Measurements from ENCODE around the gene H2BK1.
A peak's percentile ranks its signal among the peaks of the same experiment; 100 is the strongest.

H2BK1 gene

GRCh38 chr7:151232091-151232916 lies 22.0 kb upstream of the H2BK1 start, which contains the start of gene CHPF2:
Gene CHPF2, plus strand, starts transcription at chr7:151232483. Its CDS starts 1,529 bp downstream, at chr7:151234012.
- Histone ChIP-seq H3K9me3 (ENCODE audit: control insufficient read depth, low read length) (no peaks in the 10 kb centered on the region), H3K4me1 (ENCODE audit: control insufficient read depth, insufficient read depth, low read length, poor library complexity, severe bottlenecking) (peaks cover 17% of the 10 kb centered on the region), H3K36me3 (ENCODE audit: control insufficient read depth, insufficient read depth, low read length) (peaks cover 25% of the 10 kb centered on the region), H3K27me3 (replicated peaks; ENCODE audit: control insufficient read depth, insufficient read depth, low read length, poor library complexity, severe bottlenecking) (no peaks in the 10 kb centered on the region), H3K27ac (ENCODE audit: insufficient read depth, low read length, poor library complexity, severe bottlenecking) (peak within 1 kb of the TSS; percentile 73), H3K4me3 (ENCODE audit: insufficient read depth, low read depth, low read length, poor library complexity, severe bottlenecking) (peak within 1 kb of the TSS; percentile 98)
- peak; percentile 78 to 84 (median 81) for DNase-seq

- H3K36me3 ChIP-seq (ENCODE audit: control insufficient read depth, insufficient read depth, low read length) = peaks cover 14% of the 10 kb centered on the region
- H3K27ac ChIP-seq (ENCODE audit: insufficient read depth, low read length, poor library complexity, severe bottlenecking) = no peak overlapping the region
- H3K27me3 ChIP-seq (replicated peaks; ENCODE audit: control insufficient read depth, insufficient read depth, low read length, poor library complexity, severe bottlenecking) = no peaks in the 10 kb centered on the region
- DNase-seq = no peak
- H3K4me1 ChIP-seq (ENCODE audit: control insufficient read depth, insufficient read depth, low read length, poor library complexity, severe bottlenecking) = peaks cover 24% of the 10 kb centered on the region
- no peaks in the 10 kb centered on the region for H3K9me3 ChIP-seq (ENCODE audit: control insufficient read depth, low read length)
- H3K4me3 ChIP-seq (ENCODE audit: insufficient read depth, low read depth, low read length, poor library complexity, severe bottlenecking) = no peak overlapping the region
These were observed 20.8 kb upstream of the H2BK1 start for GRCh38 chr7:151231080-151231479.

- Histone ChIP-seq H3K36me3 (ENCODE audit: control insufficient read depth, insufficient read depth, low read length) (peaks cover 6% of the 10 kb centered on the region), H3K4me3 (ENCODE audit: insufficient read depth, low read depth, low read length, poor library complexity, severe bottlenecking) (no peak overlapping the region), H3K9me3 (ENCODE audit: control insufficient read depth, low read length) (no peaks in the 10 kb centered on the region), H3K27ac (ENCODE audit: insufficient read depth, low read length, poor library complexity, severe bottlenecking) (no peak overlapping the region), H3K27me3 (replicated peaks; ENCODE audit: control insufficient read depth, insufficient read depth, low read length, poor library complexity, severe bottlenecking) (no peaks in the 10 kb centered on the region), H3K4me1 (ENCODE audit: control insufficient read depth, insufficient read depth, low read length, poor library complexity, severe bottlenecking) (peaks cover 26% of the 10 kb centered on the region)
- DNase-seq = no peak
These were observed 19.0 kb upstream of the H2BK1 start for GRCh38 chr7:151229249-151229648.

- Histone ChIP-seq H3K4me3 (ENCODE audit: insufficient read depth, low read depth, low read length, poor library complexity, severe bottlenecking) (peak overlapping the region; percentile 69), H3K27ac (ENCODE audit: insufficient read depth, low read length, poor library complexity, severe bottlenecking) (no peak overlapping the region), H3K9me3 (ENCODE audit: control insufficient read depth, low read length) (no peaks in the 10 kb centered on the region), H3K27me3 (replicated peaks; ENCODE audit: control insufficient read depth, insufficient read depth, low read length, poor library complexity, severe bottlenecking) (no peaks in the 10 kb centered on the region), H3K36me3 (ENCODE audit: control insufficient read depth, insufficient read depth, low read length) (peaks cover 16% of the 10 kb centered on the region), H3K4me1 (ENCODE audit: control insufficient read depth, insufficient read depth, low read length, poor library complexity, severe bottlenecking) (peaks cover 16% of the 10 kb centered on the region)
- no peak for DNase-seq
These were observed 18.0 kb upstream of the H2BK1 start for GRCh38 chr7:151228024-151228866.

- Histone ChIP-seq H3K36me3 (ENCODE audit: control insufficient read depth, insufficient read depth, low read length) (peaks cover 26% of the 10 kb centered on the region), H3K27me3 (replicated peaks; ENCODE audit: control insufficient read depth, insufficient read depth, low read length, poor library complexity, severe bottlenecking) (no peaks in the 10 kb centered on the region), H3K4me1 (ENCODE audit: control insufficient read depth, insufficient read depth, low read length, poor library complexity, severe bottlenecking) (peaks cover 15% of the 10 kb centered on the region), H3K27ac (ENCODE audit: insufficient read depth, low read length, poor library complexity, severe bottlenecking) (peak within 1 kb of the TSS; percentile 81), H3K9me3 (ENCODE audit: control insufficient read depth, low read length) (no peaks in the 10 kb centered on the region), H3K4me3 (ENCODE audit: insufficient read depth, low read depth, low read length, poor library complexity, severe bottlenecking) (peak within 1 kb of the TSS; percentile 69)
- peak; percentile 92 to 97 (median 96) for DNase-seq
These were observed 16.8 kb upstream of the H2BK1 start, which contains the start of gene ABCF2 for GRCh38 chr7:151226875-151227782. Gene ABCF2, minus strand, starts transcription at chr7:151227205. Its CDS starts 747 bp downstream, at chr7:151226458.

GRCh38 chr7:151226560-151226874 lies 16.2 kb upstream of the H2BK1 start:
- no peaks in the 10 kb centered on the region for H3K9me3 ChIP-seq (ENCODE audit: control insufficient read depth, low read length)
- DNase-seq = no peak
- H3K36me3 ChIP-seq (ENCODE audit: control insufficient read depth, insufficient read depth, low read length) = peaks cover 32% of the 10 kb centered on the region
- peaks cover 11% of the 10 kb centered on the region for H3K4me1 ChIP-seq (ENCODE audit: control insufficient read depth, insufficient read depth, low read length, poor library complexity, severe bottlenecking)
- peak overlapping the region; percentile 81 for H3K27ac ChIP-seq (ENCODE audit: insufficient read depth, low read length, poor library complexity, severe bottlenecking)
- H3K27me3 ChIP-seq (replicated peaks; ENCODE audit: control insufficient read depth, insufficient read depth, low read length, poor library complexity, severe bottlenecking) = no peaks in the 10 kb centered on the region
- peak overlapping the region; percentile 69 for H3K4me3 ChIP-seq (ENCODE audit: insufficient read depth, low read depth, low read length, poor library complexity, severe bottlenecking)

- Histone ChIP-seq H3K27ac (ENCODE audit: insufficient read depth, low read length, poor library complexity, severe bottlenecking) (peak overlapping the region; percentile 81), H3K9me3 (ENCODE audit: control insufficient read depth, low read length) (no peaks in the 10 kb centered on the region), H3K27me3 (replicated peaks; ENCODE audit: control insufficient read depth, insufficient read depth, low read length, poor library complexity, severe bottlenecking) (no peaks in the 10 kb centered on the region), H3K4me1 (ENCODE audit: control insufficient read depth, insufficient read depth, low read length, poor library complexity, severe bottlenecking) (peaks cover 11% of the 10 kb centered on the region), H3K4me3 (ENCODE audit: insufficient read depth, low read depth, low read length, poor library complexity, severe bottlenecking) (peak overlapping the region; percentile 69), H3K36me3 (ENCODE audit: control insufficient read depth, insufficient read depth, low read length) (peaks cover 36% of the 10 kb centered on the region)
- DNase-seq = no peak
These were observed 15.7 kb upstream of the H2BK1 start for GRCh38 chr7:151225948-151226510.

- Histone ChIP-seq H3K36me3 (ENCODE audit: control insufficient read depth, insufficient read depth, low read length) (peaks cover 56% of the 10 kb centered on the region), H3K9me3 (ENCODE audit: control insufficient read depth, low read length) (no peaks in the 10 kb centered on the region), H3K27ac (ENCODE audit: insufficient read depth, low read length, poor library complexity, severe bottlenecking) (no peak overlapping the region), H3K4me1 (ENCODE audit: control insufficient read depth, insufficient read depth, low read length, poor library complexity, severe bottlenecking) (peaks cover 11% of the 10 kb centered on the region), H3K27me3 (replicated peaks; ENCODE audit: control insufficient read depth, insufficient read depth, low read length, poor library complexity, severe bottlenecking) (no peaks in the 10 kb centered on the region), H3K4me3 (ENCODE audit: insufficient read depth, low read depth, low read length, poor library complexity, severe bottlenecking) (no peak overlapping the region)
- DNase-seq = no peak
These were observed 13.4 kb upstream of the H2BK1 start for GRCh38 chr7:151223728-151224127.

GRCh38 chr7:151218170-151218569 lies 7.9 kb upstream of the H2BK1 start:
- Histone ChIP-seq H3K27ac (ENCODE audit: insufficient read depth, low read length, poor library complexity, severe bottlenecking) (no peak overlapping the region), H3K36me3 (ENCODE audit: control insufficient read depth, insufficient read depth, low read length) (peaks cover 92% of the 10 kb centered on the region)

More at GRCh38 chr7:151218170-151218569, 7.9 kb upstream of the H2BK1 start:
- Histone ChIP-seq H3K4me3 (ENCODE audit: insufficient read depth, low read depth, low read length, poor library complexity, severe bottlenecking) (no peak overlapping the region), H3K9me3 (ENCODE audit: control insufficient read depth, low read length) (no peaks in the 10 kb centered on the region), H3K27me3 (replicated peaks; ENCODE audit: control insufficient read depth, insufficient read depth, low read length, poor library complexity, severe bottlenecking) (no peaks in the 10 kb centered on the region), H3K4me1 (ENCODE audit: control insufficient read depth, insufficient read depth, low read length, poor library complexity, severe bottlenecking) (no peaks in the 10 kb centered on the region)
- no peak for DNase-seq
